Measurements from ENCODE around the gene SYVN1. TPM values are rescaled to one million over a fixed set of nuclear protein-coding genes. Genes with fewer than 3 reads are reported as not detected.
A peak's percentile ranks its signal among the peaks of the same experiment; 100 is the strongest.

Gene SYVN1
- total and polyA plus RNA-seq, 4 donors = 5.5 to 64.0 (median 38.2) TPM

GRCh38 chr11:65141896-65142494, 7.7 kb upstream of the SYVN1 start:
- 78 to 80% methylated on average over 7 of the region's 7 CpGs for WGBS, 2 donors
- Histone ChIP-seq H3K36me3 (ENCODE audit: control insufficient read depth in 1 of 2, insufficient read depth in 2 of 2, low read length in 1 of 2) (no peaks in the 10 kb centered on the region), H3K4me3 (ENCODE audit: low read length in 2 of 2) (no peak overlapping the region), H3K9me3 (ENCODE audit: control insufficient read depth, low read length) (no peaks in the 10 kb centered on the region), H3K27me3 (ENCODE audit: control insufficient read depth in 1 of 2, insufficient read depth in 2 of 2, low read length in 1 of 2) (no peaks in the 10 kb centered on the region), H3K27ac (ENCODE audit: low read depth in 1 of 2, low read length in 2 of 2) (no peak overlapping the region), H3K4me1 (ENCODE audit: control insufficient read depth in 1 of 2, insufficient read depth in 2 of 2, low read length in 2 of 2) (no peaks in the 10 kb centered on the region)
- ATAC-seq (ENCODE audit: low FRiP score) (no peak), DNase-seq (peak in 1 of 2 donors; percentile 1)
- intact Hi-C loops (cut with DNase I) = no loop called here

- H3K4me3 ChIP-seq (ENCODE audit: low read length in 2 of 2) = no peak overlapping the region
- no peak overlapping the region for H3K27ac ChIP-seq (ENCODE audit: low read depth in 1 of 2, low read length in 2 of 2)
- H3K27me3 ChIP-seq (ENCODE audit: control insufficient read depth in 1 of 2, insufficient read depth in 2 of 2, low read length in 1 of 2) = no peaks in the 10 kb centered on the region
- intact Hi-C loops (cut with DNase I) = loop anchor here (1.0 to 5.0 kb wide), 2 partner anchors 41 to 43 kb away; no protein-coding TSS in a partner anchor
- no peaks in the 10 kb centered on the region for H3K4me1 ChIP-seq (ENCODE audit: control insufficient read depth in 1 of 2, insufficient read depth in 2 of 2, low read length in 2 of 2)
- ATAC-seq (ENCODE audit: low FRiP score) (no peak), DNase-seq (peak in 1 of 2 donors; percentile 14)
- H3K9me3 ChIP-seq (ENCODE audit: control insufficient read depth, low read length) = no peaks in the 10 kb centered on the region
- WGBS, 2 donors = 83 to 87% methylated on average over 15 of the region's 15 CpGs
- H3K36me3 ChIP-seq (ENCODE audit: control insufficient read depth in 1 of 2, insufficient read depth in 2 of 2, low read length in 1 of 2) = no peaks in the 10 kb centered on the region
These were observed 2.3 kb upstream of the SYVN1 start for GRCh38 chr11:65136515-65137096.

- Histone ChIP-seq H3K4me1 (ENCODE audit: control insufficient read depth in 1 of 2, insufficient read depth in 2 of 2, low read length in 2 of 2) (no peaks in the 10 kb centered on the region), H3K9me3 (ENCODE audit: control insufficient read depth, low read length) (no peaks in the 10 kb centered on the region), H3K27me3 (ENCODE audit: control insufficient read depth in 1 of 2, insufficient read depth in 2 of 2, low read length in 1 of 2) (no peaks in the 10 kb centered on the region), H3K36me3 (ENCODE audit: control insufficient read depth in 1 of 2, insufficient read depth in 2 of 2, low read length in 1 of 2) (peaks cover 0 to 6% of the 10 kb centered on the region in 2 donors), H3K4me3 (ENCODE audit: low read length in 2 of 2) (no peak overlapping the region), H3K27ac (ENCODE audit: low read depth in 1 of 2, low read length in 2 of 2) (peak overlapping the region; percentile 50 to 89)
- intact Hi-C loops (cut with DNase I) = loop anchor here (1.0 to 5.0 kb wide), 2 partner anchors 42 to 44 kb away; no protein-coding TSS in a partner anchor
- ATAC-seq (ENCODE audit: low FRiP score) = no peak
- whole genome bisulfite sequencing, 2 donors = 52 to 53% methylated on average over 11 of the region's 11 CpGs
- DNase-seq = peak in 1 of 2 donors; percentile 41
These were observed 1.4 kb upstream of the SYVN1 start for GRCh38 chr11:65135633-65136145.

- WGBS, 2 donors = 1 to 2% methylated on average over 24 of the region's 24 CpGs
- intact Hi-C loops (cut with DNase I) = loop anchor here in 1 of 2 donors (5.0 kb wide), 1 partner anchor 42 kb away; no protein-coding TSS in a partner anchor
- no peaks in the 10 kb centered on the region for H3K4me1 ChIP-seq (ENCODE audit: control insufficient read depth in 1 of 2, insufficient read depth in 2 of 2, low read length in 2 of 2)
These were observed 773 bp upstream of the SYVN1 start for GRCh38 chr11:65134952-65135632.

GRCh38 chr11:65133724-65134123, 595 bp downstream of the SYVN1 start:
- DNase-seq = peak in 1 of 2 donors; percentile 72
- WGBS, 2 donors = 1% methylated on average over 20 of the region's 20 CpGs

More at GRCh38 chr11:65134952-65135632, 773 bp upstream of the SYVN1 start:
- peak; percentile 92 for ATAC-seq (ENCODE audit: low FRiP score)
- H3K27ac ChIP-seq (ENCODE audit: low read depth in 1 of 2, low read length in 2 of 2) = peak overlapping the region; percentile 50 to 89
- H3K27me3 ChIP-seq (ENCODE audit: control insufficient read depth in 1 of 2, insufficient read depth in 2 of 2, low read length in 1 of 2) = no peaks in the 10 kb centered on the region
- H3K36me3 ChIP-seq (ENCODE audit: control insufficient read depth in 1 of 2, insufficient read depth in 2 of 2, low read length in 1 of 2) = peaks cover 0 to 11% of the 10 kb centered on the region in 2 donors
- peak; percentile 91 to 95 for DNase-seq
- H3K4me3 ChIP-seq (ENCODE audit: low read length in 2 of 2) = peak overlapping the region; percentile 55 to 68
- H3K9me3 ChIP-seq (ENCODE audit: control insufficient read depth, low read length) = no peaks in the 10 kb centered on the region

GRCh38 chr11:65132988-65133700, 1.2 kb downstream of the SYVN1 start:
- Histone ChIP-seq H3K4me3 (ENCODE audit: low read length in 2 of 2) (peak overlapping the region; percentile 38 to 68), H3K36me3 (ENCODE audit: control insufficient read depth in 1 of 2, insufficient read depth in 2 of 2, low read length in 1 of 2) (peaks cover 4 to 12% of the 10 kb centered on the region in 2 donors), H3K27me3 (ENCODE audit: control insufficient read depth in 1 of 2, insufficient read depth in 2 of 2, low read length in 1 of 2) (no peaks in the 10 kb centered on the region), H3K4me1 (ENCODE audit: control insufficient read depth in 1 of 2, insufficient read depth in 2 of 2, low read length in 2 of 2) (no peaks in the 10 kb centered on the region), H3K27ac (ENCODE audit: low read depth in 1 of 2, low read length in 2 of 2) (no peak overlapping the region), H3K9me3 (ENCODE audit: control insufficient read depth, low read length) (no peaks in the 10 kb centered on the region)
- 34 to 36% methylated on average over 18 of the region's 18 CpGs for WGBS, 2 donors
- DNase-seq (peak; percentile 56 to 61), ATAC-seq (ENCODE audit: low FRiP score) (no peak)
- intact Hi-C loops (cut with DNase I) = no loop called here

More at GRCh38 chr11:65133724-65134123, 595 bp downstream of the SYVN1 start:
- ATAC-seq (ENCODE audit: low FRiP score) = peak; percentile 8
- Histone ChIP-seq H3K9me3 (ENCODE audit: control insufficient read depth, low read length) (no peaks in the 10 kb centered on the region), H3K27me3 (ENCODE audit: control insufficient read depth in 1 of 2, insufficient read depth in 2 of 2, low read length in 1 of 2) (no peaks in the 10 kb centered on the region), H3K36me3 (ENCODE audit: control insufficient read depth in 1 of 2, insufficient read depth in 2 of 2, low read length in 1 of 2) (peaks cover under 1 to 12% of the 10 kb centered on the region in 2 donors), H3K27ac (ENCODE audit: low read depth in 1 of 2, low read length in 2 of 2) (peak overlapping the region; percentile 1 to 41), H3K4me3 (ENCODE audit: low read length in 2 of 2) (peak overlapping the region; percentile 38 to 68), H3K4me1 (ENCODE audit: control insufficient read depth in 1 of 2, insufficient read depth in 2 of 2, low read length in 2 of 2) (no peaks in the 10 kb centered on the region)
- intact Hi-C loops (cut with DNase I) = no loop called here

GRCh38 chr11:65132238-65132987, 1.9 kb downstream of the SYVN1 start:
- intact Hi-C loops (cut with DNase I) = no loop called here
- WGBS, 2 donors = 71 to 72% methylated on average over 10 of the region's 10 CpGs
- ATAC-seq (ENCODE audit: low FRiP score) (no peak), DNase-seq (peak in 1 of 2 donors; percentile 30)
- Histone ChIP-seq H3K4me1 (ENCODE audit: control insufficient read depth in 1 of 2, insufficient read depth in 2 of 2, low read length in 2 of 2) (no peaks in the 10 kb centered on the region), H3K4me3 (ENCODE audit: low read length in 2 of 2) (no peak overlapping the region), H3K27me3 (ENCODE audit: control insufficient read depth in 1 of 2, insufficient read depth in 2 of 2, low read length in 1 of 2) (no peaks in the 10 kb centered on the region), H3K9me3 (ENCODE audit: control insufficient read depth, low read length) (no peaks in the 10 kb centered on the region), H3K27ac (ENCODE audit: low read depth in 1 of 2, low read length in 2 of 2) (no peak overlapping the region), H3K36me3 (ENCODE audit: control insufficient read depth in 1 of 2, insufficient read depth in 2 of 2, low read length in 1 of 2) (peaks cover 7 to 15% of the 10 kb centered on the region in 2 donors)

GRCh38 chr11:65131895-65132237, 2.5 kb downstream of the SYVN1 start:
- 79 to 85% methylated on average over 6 of the region's 6 CpGs for WGBS, 2 donors
- H3K36me3 ChIP-seq (ENCODE audit: control insufficient read depth in 1 of 2, insufficient read depth in 2 of 2, low read length in 1 of 2) = peaks cover 7 to 16% of the 10 kb centered on the region in 2 donors
- no peak overlapping the region for H3K27ac ChIP-seq (ENCODE audit: low read depth in 1 of 2, low read length in 2 of 2)

More at GRCh38 chr11:65131895-65132237, 2.5 kb downstream of the SYVN1 start:
- Histone ChIP-seq H3K4me3 (ENCODE audit: low read length in 2 of 2) (no peak overlapping the region), H3K27me3 (ENCODE audit: control insufficient read depth in 1 of 2, insufficient read depth in 2 of 2, low read length in 1 of 2) (no peaks in the 10 kb centered on the region), H3K9me3 (ENCODE audit: control insufficient read depth, low read length) (no peaks in the 10 kb centered on the region), H3K4me1 (ENCODE audit: control insufficient read depth in 1 of 2, insufficient read depth in 2 of 2, low read length in 2 of 2) (no peaks in the 10 kb centered on the region)
- no peak for DNase-seq
- no peak for ATAC-seq (ENCODE audit: low FRiP score)
- intact Hi-C loops (cut with DNase I) = no loop called here
